ENCODE data around the gene MALSU1. TPM values are rescaled to one million over a fixed set of nuclear protein-coding genes. Genes with fewer than 3 reads are reported as not detected.

MALSU1 gene
- total RNA-seq, 3 donors from 2014 or later: 28.1 to 38.8 (median 37.2) TPM

DNA sequence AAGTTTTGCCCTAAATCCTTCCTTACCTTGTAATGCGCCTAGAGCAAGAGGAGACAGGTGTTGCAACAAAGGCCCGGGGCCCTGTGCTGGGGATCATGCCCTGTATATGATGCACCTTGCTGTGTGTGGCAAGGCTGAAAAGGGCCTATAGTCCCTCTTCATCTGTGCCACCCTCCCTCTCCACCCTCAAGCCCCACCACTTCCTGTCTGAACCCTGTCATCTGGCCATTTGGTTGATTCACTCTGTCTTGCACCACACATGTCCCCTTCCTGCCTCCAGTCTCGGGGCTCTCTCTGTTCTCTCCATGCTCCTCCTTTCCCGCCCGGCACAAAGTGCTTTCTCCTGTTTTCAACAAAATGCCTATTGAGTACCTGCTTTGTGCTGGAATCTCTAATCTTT lies 11.5 kb upstream of the MALSU1 start:
- no peak overlapping the region for H3K4me3 ChIP-seq
- H3K4me1 ChIP-seq (ENCODE audit: low read depth): no peaks in the 10 kb centered on the region
- no peaks in the 10 kb centered on the region for H3K36me3 ChIP-seq (ENCODE audit: low read depth)
- no peaks in the 10 kb centered on the region for H3K9me3 ChIP-seq
- ATAC-seq (no peak), DNase-seq (no peak)
- TF ChIP-seq, protein P1, sequence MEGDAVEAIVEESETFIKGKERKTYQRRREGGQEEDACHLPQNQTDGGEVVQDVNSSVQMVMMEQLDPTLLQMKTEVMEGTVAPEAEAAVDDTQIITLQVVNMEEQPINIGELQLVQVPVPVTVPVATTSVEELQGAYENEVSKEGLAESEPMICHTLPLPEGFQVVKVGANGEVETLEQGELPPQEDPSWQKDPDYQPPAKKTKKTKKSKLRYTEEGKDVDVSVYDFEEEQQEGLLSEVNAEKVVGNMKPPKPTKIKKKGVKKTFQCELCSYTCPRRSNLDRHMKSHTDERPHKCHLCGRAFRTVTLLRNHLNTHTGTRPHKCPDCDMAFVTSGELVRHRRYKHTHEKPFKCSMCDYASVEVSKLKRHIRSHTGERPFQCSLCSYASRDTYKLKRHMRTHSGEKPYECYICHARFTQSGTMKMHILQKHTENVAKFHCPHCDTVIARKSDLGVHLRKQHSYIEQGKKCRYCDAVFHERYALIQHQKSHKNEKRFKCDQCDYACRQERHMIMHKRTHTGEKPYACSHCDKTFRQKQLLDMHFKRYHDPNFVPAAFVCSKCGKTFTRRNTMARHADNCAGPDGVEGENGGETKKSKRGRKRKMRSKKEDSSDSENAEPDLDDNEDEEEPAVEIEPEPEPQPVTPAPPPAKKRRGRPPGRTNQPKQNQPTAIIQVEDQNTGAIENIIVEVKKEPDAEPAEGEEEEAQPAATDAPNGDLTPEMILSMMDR (IDR thresholded peaks at IDR 0.05): no peak
- intact Hi-C loops (cut with DNase I, micrococcal nuclease): no loop called here

DNA sequence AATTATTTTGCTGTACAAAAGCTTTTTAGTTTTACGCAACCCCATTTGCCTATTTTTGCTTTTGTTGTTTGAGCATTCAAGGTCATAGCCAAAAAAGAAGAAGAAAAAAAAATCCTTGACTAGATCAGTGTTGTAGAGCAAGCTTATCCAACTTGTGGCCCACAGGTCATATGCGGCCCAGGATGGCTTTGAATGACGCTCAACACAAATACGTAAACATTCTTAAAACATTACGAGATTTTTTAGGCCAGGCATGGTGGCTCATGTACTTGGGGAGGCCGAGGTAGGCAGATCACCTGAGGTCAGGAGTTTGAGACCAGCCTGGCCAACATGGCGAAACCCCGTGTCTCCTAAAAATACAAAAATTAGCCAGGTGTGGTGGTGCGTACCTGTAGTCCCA lies 8.1 kb upstream of the MALSU1 start:
- intact Hi-C loops (cut with DNase I, micrococcal nuclease): no loop called here
- H3K9me3 ChIP-seq: no peaks in the 10 kb centered on the region
- H3K36me3 ChIP-seq (ENCODE audit: low read depth): no peaks in the 10 kb centered on the region
- no peak overlapping the region for H3K4me3 ChIP-seq
- H3K4me1 ChIP-seq (ENCODE audit: low read depth): no peaks in the 10 kb centered on the region
- no peak for ATAC-seq
- no peak for DNase-seq
- TF ChIP-seq, protein P1 (IDR thresholded peaks at IDR 0.05): no peak

DNA sequence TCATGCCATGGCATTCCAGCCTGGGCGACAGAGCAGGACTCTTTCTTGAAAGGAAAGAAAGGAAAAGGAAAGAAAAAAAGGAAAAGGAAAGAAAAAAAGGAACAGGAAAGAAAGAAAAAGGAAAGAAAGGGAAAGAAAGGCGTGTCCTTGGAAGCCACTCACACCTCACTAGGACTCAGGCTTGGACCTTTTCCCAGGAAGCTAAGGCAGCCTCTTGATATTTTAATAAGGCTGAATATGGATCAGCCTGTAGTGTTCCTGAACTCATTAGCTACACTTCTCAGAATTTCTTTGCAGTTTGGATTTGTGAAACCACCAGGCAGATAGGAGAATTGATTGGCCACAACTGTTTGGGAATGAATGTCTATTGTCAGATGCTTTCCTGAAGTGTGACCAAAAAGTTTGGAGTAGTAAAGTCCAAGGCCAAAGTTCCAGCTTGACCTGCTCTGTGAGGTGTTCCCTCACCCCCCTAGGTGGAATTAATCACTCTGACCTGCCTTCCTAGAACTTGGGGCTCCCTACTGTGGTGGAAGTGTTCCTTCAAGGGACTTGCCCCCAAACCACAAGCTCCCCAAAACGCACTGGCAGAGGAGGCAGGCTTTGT lies 7.1 kb upstream of the MALSU1 start:
- TF ChIP-seq, protein P1 (IDR thresholded peaks at IDR 0.05): no peak
- no peaks in the 10 kb centered on the region for H3K4me1 ChIP-seq (ENCODE audit: low read depth)
- intact Hi-C loops (cut with DNase I, micrococcal nuclease): no loop called here
- DNase-seq (no peak), ATAC-seq (no peak)
- H3K4me3 ChIP-seq: no peak overlapping the region
- no peaks in the 10 kb centered on the region for H3K36me3 ChIP-seq (ENCODE audit: low read depth)
- H3K9me3 ChIP-seq: no peaks in the 10 kb centered on the region

DNA sequence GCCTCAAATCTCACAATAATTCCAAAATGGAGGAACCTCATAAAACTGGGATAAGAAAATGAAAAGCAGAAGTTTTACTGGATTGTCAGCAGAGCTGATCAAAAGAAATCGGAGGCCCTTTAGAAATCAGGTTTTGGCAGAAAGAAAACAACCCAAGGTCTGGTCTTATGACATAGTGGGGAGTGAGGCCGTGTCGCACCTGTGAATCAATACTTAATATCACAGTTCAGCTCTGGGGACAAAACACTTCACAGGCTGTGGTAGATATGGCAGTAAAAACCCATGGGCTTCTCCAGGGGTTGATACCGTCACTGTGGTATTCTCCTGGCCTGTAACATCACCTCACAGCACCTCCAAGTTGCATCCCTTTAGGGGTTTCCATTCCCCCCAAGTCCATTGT lies 6.5 kb upstream of the MALSU1 start:
- DNase-seq (no peak), ATAC-seq (no peak)
- H3K4me1 ChIP-seq (ENCODE audit: low read depth): no peaks in the 10 kb centered on the region
- intact Hi-C loops (cut with DNase I, micrococcal nuclease): no loop called here
- H3K36me3 ChIP-seq (ENCODE audit: low read depth): no peaks in the 10 kb centered on the region
- no peak overlapping the region for H3K4me3 ChIP-seq
- TF ChIP-seq, protein P1 (IDR thresholded peaks at IDR 0.05): no peak
- H3K9me3 ChIP-seq: no peaks in the 10 kb centered on the region

DNA sequence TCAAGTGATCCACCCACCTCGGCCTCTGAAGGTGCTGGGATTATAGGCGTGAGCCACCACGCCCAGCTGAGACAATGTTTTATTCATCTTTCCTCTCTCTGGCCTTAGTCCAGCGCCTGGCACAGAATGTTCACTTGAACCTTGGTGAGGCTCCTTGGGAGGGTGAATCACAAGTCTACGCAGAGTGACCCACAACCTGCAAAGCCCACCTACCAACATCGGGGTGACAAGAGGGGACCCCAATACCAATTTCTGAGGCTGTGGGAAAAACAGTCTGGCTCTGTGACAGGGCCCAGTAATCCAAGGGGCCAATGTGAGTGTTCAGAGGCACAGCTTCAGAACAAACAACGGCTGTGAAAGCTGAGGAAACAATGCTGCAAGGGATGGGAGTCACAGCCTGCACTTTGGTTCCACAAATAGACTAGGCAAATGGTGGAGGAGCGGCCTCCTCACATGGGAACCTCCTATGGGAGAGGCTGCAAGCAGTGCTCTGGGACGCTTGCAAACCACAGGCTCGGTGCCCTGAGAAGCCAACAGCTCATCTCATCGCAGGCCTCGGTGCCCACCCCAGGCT lies 5.6 kb upstream of the MALSU1 start:
- H3K4me1 ChIP-seq (ENCODE audit: low read depth): no peaks in the 10 kb centered on the region
- H3K4me3 ChIP-seq: no peak overlapping the region
- ATAC-seq (no peak), DNase-seq (no peak)
- TF ChIP-seq, protein P1 (IDR thresholded peaks at IDR 0.05): no peak
- H3K36me3 ChIP-seq (ENCODE audit: low read depth): no peaks in the 10 kb centered on the region
- intact Hi-C loops (cut with DNase I, micrococcal nuclease): no loop called here
- H3K9me3 ChIP-seq: no peaks in the 10 kb centered on the region

Measured in mucosa of descending colon (tissue), 3 donors.